Neural cell (in vitro differentiated cells): ENCODE measurements around the gene DST.

ENCODE experiments used
- EZH2 ChIP-seq: fragments of 200-600, 300-800 bp; shearing (Covaris generic), sonication (generic); IDR thresholded peaks from 2 replicates; pipeline ENCODE4 v1.6.1; 2014; ENCODE audit warnings: antibody characterized with exemption, low read length, borderline replicate concordance, mild to moderate bottlenecking; ENCODE audit not compliant: insufficient read depth, poor library complexity, severe bottlenecking
- POLR2AphosphoS5 ChIP-seq: IDR thresholded peaks from 2 replicates; pipeline ENCODE4 v1.6.1; 2012
- SMC3 ChIP-seq: fragments of 450-650 bp; conservative IDR thresholded peaks from 2 replicates; pipeline ENCODE4 v1.6.1; 2014; ENCODE audit warnings: antibody characterized with exemption, mild to moderate bottlenecking, moderate library complexity; ENCODE audit not compliant: poor library complexity
- TAF1 ChIP-seq: IDR thresholded peaks from 2 replicates; pipeline ENCODE4 v1.6.1; 2012; ENCODE audit warnings: low read depth
- TF ChIP-seq, protein P1 (sequence below): fragments of 450-650 bp; IDR thresholded peaks from 2 replicates; pipeline ENCODE4 v1.5.1; 2014; ENCODE audit warnings: antibody characterized with exemption, mild to moderate bottlenecking, moderate library complexity; ENCODE audit not compliant: poor library complexity, severe bottlenecking

DNA sequence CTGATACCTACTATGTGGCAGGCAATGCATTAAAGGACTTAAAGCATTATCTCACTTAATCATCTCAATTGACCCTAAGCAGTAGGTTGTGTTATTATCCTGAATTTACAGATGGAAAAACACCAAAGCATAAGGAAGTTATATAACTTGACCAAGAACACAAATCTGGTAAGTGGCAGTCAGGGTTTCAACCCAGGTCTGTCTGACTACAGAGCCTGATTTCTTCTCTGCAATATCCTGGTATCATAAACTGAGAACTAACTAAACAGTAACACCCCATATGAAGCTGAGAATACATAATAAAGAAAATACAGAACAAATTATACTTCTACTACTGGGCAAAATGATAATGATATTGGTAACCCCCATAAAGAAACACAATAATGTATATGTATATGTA, 13.8 kb upstream of the DST start:
- TF ChIP-seq, protein P1, sequence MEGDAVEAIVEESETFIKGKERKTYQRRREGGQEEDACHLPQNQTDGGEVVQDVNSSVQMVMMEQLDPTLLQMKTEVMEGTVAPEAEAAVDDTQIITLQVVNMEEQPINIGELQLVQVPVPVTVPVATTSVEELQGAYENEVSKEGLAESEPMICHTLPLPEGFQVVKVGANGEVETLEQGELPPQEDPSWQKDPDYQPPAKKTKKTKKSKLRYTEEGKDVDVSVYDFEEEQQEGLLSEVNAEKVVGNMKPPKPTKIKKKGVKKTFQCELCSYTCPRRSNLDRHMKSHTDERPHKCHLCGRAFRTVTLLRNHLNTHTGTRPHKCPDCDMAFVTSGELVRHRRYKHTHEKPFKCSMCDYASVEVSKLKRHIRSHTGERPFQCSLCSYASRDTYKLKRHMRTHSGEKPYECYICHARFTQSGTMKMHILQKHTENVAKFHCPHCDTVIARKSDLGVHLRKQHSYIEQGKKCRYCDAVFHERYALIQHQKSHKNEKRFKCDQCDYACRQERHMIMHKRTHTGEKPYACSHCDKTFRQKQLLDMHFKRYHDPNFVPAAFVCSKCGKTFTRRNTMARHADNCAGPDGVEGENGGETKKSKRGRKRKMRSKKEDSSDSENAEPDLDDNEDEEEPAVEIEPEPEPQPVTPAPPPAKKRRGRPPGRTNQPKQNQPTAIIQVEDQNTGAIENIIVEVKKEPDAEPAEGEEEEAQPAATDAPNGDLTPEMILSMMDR, result no peak
- TF ChIP-seq EZH2, result no peak
- no peak for TF ChIP-seq TAF1
- TF ChIP-seq SMC3, result no peak
- TF ChIP-seq POLR2AphosphoS5, result no peak
